Adrenal gland (tissue), 5 donors: ENCODE results near the gene CYB5A.

Source experiments
- POLR2A ChIP-seq, 2 donors: fragments of 450-650 bp; IDR thresholded peaks; one replicate each; pipeline ENCODE4 v1.6.1; 2017; ENCODE audit warnings: antibody characterized with exemption in 2 of 2, mild to moderate bottlenecking in 2 of 2, moderate library complexity in 1 of 2
- TF ChIP-seq, protein P1 (sequence below), 6 experiments: fragments of 450-650 bp in 4 of 6; fragments of 200-600 bp in 2 of 6; sonication (generic) in 1 of 6; IDR thresholded peaks; 1 replicate in 5 of 6; 2 replicates in 1 of 6; pipeline versions ENCODE4 v1.5.1 to v1.8.0; 2016 to 2021; ENCODE audit warnings: antibody characterized with exemption in 6 of 6, mild to moderate bottlenecking in 2 of 6, moderate library complexity in 1 of 6
- donor health status: DM: no; HTN: no; CAD: no.

DNA sequence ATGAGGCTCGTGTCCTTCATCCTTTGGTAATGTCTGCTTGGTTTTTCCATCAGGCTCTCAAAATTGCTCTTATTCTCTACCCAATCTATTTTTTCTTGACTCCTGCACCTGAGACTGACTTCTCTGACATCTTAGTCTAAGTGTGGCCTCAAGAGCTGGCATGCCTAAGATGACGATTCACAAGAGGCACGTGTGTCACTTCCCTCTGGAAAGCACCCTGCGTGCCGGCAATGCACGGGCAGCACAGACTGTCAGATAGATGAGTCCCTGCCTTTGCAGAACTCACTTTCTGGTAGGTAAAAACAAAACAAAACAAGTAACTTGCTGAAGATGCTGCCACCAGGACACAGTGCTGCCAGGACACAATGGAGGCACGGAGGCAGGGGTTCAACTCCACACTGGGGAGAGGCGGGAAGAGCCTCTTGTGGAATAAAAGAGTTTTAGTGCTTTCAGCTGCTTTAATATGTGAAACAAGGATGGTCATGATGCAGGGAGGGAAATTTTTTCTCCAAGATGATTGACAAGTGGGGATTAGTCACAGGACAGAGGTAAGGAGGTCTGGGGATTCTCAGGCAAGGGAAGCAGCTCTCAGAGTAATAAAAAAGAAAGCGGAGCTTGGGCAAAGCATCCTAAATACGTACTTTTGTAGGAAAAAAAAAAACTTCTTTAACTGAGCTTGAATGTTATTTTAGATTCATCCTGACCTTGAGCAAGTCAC is 27.3 kb downstream of the CYB5A start:
- TF ChIP-seq, protein P1, sequence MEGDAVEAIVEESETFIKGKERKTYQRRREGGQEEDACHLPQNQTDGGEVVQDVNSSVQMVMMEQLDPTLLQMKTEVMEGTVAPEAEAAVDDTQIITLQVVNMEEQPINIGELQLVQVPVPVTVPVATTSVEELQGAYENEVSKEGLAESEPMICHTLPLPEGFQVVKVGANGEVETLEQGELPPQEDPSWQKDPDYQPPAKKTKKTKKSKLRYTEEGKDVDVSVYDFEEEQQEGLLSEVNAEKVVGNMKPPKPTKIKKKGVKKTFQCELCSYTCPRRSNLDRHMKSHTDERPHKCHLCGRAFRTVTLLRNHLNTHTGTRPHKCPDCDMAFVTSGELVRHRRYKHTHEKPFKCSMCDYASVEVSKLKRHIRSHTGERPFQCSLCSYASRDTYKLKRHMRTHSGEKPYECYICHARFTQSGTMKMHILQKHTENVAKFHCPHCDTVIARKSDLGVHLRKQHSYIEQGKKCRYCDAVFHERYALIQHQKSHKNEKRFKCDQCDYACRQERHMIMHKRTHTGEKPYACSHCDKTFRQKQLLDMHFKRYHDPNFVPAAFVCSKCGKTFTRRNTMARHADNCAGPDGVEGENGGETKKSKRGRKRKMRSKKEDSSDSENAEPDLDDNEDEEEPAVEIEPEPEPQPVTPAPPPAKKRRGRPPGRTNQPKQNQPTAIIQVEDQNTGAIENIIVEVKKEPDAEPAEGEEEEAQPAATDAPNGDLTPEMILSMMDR (IDR thresholded peaks at IDR 0.05) = no peak
- no peak for TF ChIP-seq POLR2A (IDR thresholded peaks at IDR 0.05)
